Fibroblast of villous mesenchyme (primary cell): Measurements from ENCODE around the gene RASSF3. TPM values are rescaled to one million over a fixed set of nuclear protein-coding genes. Genes with fewer than 3 reads are reported as not detected.

Experiments
- DNase-seq: peaks from one replicate; pipeline ENCODE4 v3.0.0-alpha.2; 2010; ENCODE audit warnings: low read depth
- H3K4me3 ChIP-seq: 2 replicates; pipeline ENCODE4 v1.5.1; 2011; ENCODE audit warnings: low read depth, mild to moderate bottlenecking, low read length
- CTCF ChIP-seq: IDR thresholded peaks from 2 replicates; pipeline ENCODE4 v1.5.1; 2012; ENCODE audit warnings: low read depth, mild to moderate bottlenecking, low read length; ENCODE audit not compliant: insufficient read depth
- total RNA-seq: library from RNA; depleted of rRNA; stranded (reverse); fragments of >200 nt; gene quantifications from 2 replicates; pipeline ENCODE4 v1.2.3, GENCODE V29; 2012

Gene RASSF3
- total RNA-seq, 1 donor, result 31.1 TPM

GRCh38 chr12:64595863-64596793 lies 14.2 kb upstream of the RASSF3 start:
- H3K4me3 ChIP-seq, result no peak overlapping the region
- no peak for TF ChIP-seq CTCF
- DNase-seq, result no peak

- TF ChIP-seq CTCF, result no peak
- DNase-seq, result no peak
- no peak overlapping the region for H3K4me3 ChIP-seq
Observed at GRCh38 chr12:64598831-64599230, 11.5 kb upstream of the RASSF3 start.

GRCh38 chr12:64600164-64600561 lies 10.1 kb upstream of the RASSF3 start:
- no peak for TF ChIP-seq CTCF
- no peak overlapping the region for H3K4me3 ChIP-seq
- no peak for DNase-seq

GRCh38 chr12:64603183-64603841 lies 7.0 kb upstream of the RASSF3 start:
- no peak for TF ChIP-seq CTCF
- H3K4me3 ChIP-seq, result no peak overlapping the region
- DNase-seq, result no peak

GRCh38 chr12:64608901-64609535 lies 1.3 kb upstream of the RASSF3 start:
- peak; percentile 64 for DNase-seq
- TF ChIP-seq CTCF, result peak; percentile 14
- H3K4me3 ChIP-seq, result peak overlapping the region; percentile 91

GRCh38 chr12:64609536-64610078 lies 688 bp upstream of the RASSF3 start:
- DNase-seq, result peak; percentile 34
- H3K4me3 ChIP-seq, result peak overlapping the region; percentile 91
- no peak for TF ChIP-seq CTCF
